ENCODE results near the gene ARRDC2.

DNA sequence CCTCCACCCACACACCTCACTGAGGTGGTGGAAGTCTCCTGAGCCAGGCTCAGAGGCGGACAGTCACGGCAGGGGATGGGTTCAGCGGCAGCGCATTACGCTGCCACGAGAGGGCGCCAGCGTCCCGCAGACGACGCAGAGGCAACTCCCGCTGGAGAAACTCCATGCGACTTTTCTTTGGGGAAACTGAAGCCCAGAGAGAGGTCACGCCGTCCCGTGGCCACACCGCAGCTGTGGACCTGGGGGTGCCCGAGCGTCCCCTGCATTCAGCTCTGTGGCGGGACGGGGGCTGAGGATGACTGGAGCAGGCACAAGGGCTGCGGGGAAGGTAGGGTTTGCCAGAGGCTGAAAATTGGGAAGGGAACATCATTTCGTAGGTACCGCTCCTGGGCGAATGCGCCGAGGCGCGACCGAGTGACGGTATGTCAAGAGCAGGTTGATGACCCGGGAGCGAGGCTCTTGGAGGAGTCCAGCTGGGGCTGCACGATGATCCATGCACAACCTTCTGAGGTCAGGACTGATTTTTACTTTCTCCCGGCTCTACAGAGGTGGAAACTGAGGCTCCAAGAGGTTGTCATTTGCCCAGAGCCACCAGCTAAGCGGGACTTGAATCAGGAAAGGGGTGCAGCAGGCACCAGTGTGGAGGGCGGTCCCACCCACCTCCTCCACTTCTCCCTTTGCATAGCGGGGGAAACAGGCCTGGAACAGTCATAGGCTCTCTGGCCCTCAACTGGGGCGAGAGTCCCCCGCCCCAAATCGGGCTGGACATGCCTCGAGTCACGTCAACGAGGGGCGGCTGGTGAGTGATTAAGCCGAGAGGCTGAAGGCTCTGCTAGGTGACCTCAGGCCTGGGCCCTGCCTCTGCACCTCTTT, 690 bp upstream of the ARRDC2 start:
- TF ChIP-seq, protein P1, sequence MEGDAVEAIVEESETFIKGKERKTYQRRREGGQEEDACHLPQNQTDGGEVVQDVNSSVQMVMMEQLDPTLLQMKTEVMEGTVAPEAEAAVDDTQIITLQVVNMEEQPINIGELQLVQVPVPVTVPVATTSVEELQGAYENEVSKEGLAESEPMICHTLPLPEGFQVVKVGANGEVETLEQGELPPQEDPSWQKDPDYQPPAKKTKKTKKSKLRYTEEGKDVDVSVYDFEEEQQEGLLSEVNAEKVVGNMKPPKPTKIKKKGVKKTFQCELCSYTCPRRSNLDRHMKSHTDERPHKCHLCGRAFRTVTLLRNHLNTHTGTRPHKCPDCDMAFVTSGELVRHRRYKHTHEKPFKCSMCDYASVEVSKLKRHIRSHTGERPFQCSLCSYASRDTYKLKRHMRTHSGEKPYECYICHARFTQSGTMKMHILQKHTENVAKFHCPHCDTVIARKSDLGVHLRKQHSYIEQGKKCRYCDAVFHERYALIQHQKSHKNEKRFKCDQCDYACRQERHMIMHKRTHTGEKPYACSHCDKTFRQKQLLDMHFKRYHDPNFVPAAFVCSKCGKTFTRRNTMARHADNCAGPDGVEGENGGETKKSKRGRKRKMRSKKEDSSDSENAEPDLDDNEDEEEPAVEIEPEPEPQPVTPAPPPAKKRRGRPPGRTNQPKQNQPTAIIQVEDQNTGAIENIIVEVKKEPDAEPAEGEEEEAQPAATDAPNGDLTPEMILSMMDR (IDR thresholded peaks at IDR 0.05; ENCODE audit: low read depth, low read length), result peak; percentile 91
- no peak for TF ChIP-seq POLR2A (IDR thresholded peaks at IDR 0.05; ENCODE audit: extremely low read depth, insufficient read length)

All from NB4 (cell line).